GM18951 (cell line): ENCODE data around the gene SLC43A1.

Source experiments
- POLR2A ChIP-seq: IDR thresholded peaks from 4 replicates; pipeline ENCODE4 v1.6.1; 2011; ENCODE audit warnings: mild to moderate bottlenecking; ENCODE audit not compliant: insufficient read length, insufficient read depth; ENCODE audit errors: extremely low read depth
- in situ Hi-C: fragments of 300-500 bp; cut with MboI; formaldehyde crosslinking; loops from one replicate; pipeline ENCODE4 v1.12.0; 2022; ENCODE audit warnings: low sequenced_read_pairs, mixed read lengths, inconsistent platforms; ENCODE audit not compliant: unreplicated experiment

SLC43A1 gene

GRCh38 chr11:57513911-57514537 is 1.5 kb downstream of the SLC43A1 start:
- no peak for TF ChIP-seq POLR2A
- in situ Hi-C loops = no loop called here

GRCh38 chr11:57513452-57513795 is 2.1 kb downstream of the SLC43A1 start:
- in situ Hi-C loops = no loop called here
- TF ChIP-seq POLR2A = no peak

DNA sequence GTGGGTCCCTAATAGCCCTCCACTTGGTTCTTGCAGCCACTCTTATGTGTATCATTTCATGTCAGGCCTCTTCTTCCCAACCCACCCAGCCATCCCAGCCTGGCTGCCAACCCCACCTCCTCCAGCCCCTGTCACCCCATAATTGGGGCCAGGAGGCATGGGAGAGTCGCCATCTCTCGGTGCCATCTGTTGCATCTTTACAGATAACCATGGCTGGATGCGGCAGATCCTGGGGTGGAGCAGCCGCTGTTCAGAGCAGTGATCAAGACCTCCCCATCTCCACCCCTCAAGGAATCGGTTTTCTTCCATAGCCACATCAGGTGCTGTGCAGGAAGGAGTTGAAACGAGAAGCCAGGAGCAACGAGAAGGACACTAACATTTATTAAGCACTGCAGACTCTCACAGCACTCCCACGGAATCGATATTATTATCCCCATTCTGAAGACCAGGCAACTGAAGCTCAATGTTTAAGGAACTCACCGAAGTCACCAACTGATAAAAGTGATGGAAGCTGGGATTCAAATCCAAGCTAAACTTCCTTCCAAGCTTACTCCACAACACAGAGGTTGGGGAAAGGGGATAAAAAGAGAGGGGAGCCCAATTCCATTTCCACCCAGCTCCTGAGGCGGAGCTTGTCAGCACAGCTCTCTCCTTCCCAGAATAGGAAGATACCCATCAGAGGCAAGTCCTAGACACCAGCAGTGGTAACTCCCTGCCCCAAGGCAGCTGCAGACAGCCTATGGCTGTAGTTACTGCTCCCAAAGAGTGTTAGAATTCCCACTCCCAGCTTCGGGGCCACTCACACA is 2.7 kb downstream of the SLC43A1 start:
- in situ Hi-C loops = no loop called here
- TF ChIP-seq POLR2A = no peak

- in situ Hi-C loops = no loop called here
- no peak for TF ChIP-seq POLR2A
Measured at GRCh38 chr11:57511741-57512430, 3.6 kb downstream of the SLC43A1 start.

DNA sequence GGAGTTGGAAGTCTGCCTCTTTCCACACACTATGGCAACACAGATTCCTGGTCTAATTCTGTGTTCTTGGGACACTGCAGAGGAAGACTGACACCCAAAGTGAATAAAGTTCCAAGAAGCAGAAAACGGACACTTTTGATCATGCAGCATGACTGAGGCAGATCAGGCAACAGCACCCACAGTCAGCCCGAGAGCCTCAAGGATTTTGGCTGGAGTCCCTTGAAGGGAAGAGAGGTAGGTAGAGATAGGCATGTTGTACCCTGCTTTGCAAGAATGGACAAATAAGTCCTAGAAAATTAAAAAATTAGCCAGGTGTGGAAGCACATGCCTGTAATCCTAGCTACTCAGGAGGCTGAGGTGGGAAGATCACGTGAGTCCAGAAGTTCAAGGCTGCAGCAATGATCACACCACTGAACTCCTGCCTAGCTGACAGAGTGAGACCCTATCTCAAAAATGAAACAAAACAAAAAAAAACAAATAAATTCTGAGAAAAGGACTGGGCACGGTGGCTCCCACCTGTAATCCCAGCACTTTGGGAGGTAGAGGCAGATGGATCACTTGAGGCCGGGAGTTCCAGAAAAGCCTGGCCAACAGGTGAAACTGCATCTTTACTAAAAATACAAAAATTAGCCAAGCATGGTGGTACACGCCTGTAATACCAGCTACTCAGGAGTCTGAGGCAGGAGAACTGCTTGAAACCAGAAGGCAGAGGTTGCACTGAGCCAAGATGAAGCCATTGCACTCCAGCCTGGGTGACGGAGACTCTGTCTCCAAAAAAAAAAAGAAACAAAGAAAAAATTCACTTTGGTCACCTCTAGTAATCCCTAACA is 6.9 kb downstream of the SLC43A1 start:
- no peak for TF ChIP-seq POLR2A
- in situ Hi-C loops = no loop called here

DNA sequence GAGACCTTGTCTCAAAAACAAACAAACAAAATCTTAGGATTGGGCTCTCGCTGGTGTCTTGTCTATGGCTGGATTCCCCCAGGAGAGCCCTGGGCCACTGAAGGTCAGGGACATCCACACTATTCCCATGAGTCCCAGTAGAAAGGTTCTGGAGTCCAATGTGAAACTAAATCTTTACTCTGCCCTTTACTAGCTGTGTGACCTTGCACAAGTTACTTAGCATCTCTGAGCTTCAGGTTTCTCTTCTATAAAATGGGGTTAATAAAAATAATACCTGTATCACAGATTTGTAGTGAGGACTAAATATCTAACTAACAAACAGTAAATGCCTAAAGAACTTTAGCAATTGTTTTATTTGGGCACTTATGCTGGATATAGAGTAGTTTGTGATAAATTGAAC is 9.0 kb downstream of the SLC43A1 start:
- no peak for TF ChIP-seq POLR2A
- in situ Hi-C loops = no loop called here

GRCh38 chr11:57504511-57504910 is 11.0 kb downstream of the SLC43A1 start:
- TF ChIP-seq POLR2A = no peak
- in situ Hi-C loops = no loop called here

DNA sequence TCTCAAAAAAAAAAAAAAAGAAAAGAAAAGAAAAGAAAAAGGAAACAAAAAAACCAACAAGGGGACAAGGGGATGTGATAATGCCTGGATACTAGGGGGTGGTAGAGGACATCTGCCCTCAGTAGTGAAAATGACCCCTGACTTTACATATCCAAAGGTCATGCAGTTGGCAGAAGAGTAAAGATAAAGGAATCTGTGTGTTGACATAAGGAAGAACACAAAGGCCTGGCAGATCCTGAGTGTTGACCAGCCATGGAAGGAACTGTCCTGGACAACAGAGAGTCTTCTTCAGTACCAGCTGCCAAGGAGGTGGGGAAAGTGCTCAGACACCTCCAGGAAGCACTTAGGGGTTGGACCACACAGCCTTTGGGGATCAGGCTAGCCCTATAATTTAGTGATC is 12.6 kb downstream of the SLC43A1 start:
- no peak for TF ChIP-seq POLR2A
- in situ Hi-C loops = no loop called here

DNA sequence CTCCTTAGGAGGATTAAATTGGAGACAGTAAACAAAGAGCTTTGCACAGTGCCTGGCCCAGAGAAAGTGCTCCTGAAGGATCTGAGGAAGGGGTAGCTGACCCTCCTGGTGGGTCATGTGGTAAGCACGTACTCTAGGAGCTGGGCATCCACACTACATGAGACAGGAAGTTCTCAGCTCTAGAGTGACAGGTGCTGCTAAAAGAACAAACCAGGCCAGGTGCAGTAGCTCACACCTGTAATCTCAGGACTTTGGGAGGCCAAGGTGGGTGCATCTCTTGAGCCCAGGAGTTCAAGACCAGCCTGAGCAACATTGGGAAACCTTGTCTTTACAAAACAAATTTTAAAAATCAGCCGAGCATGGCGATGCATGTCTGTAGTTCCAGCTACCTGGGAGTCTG is 13.1 kb downstream of the SLC43A1 start:
- no peak for TF ChIP-seq POLR2A

GRCh38 chr11:57501953-57502352 is 13.5 kb downstream of the SLC43A1 start:
- TF ChIP-seq POLR2A = no peak
- in situ Hi-C loops = no loop called here

More for the DNA sequence above, 13.1 kb downstream of the SLC43A1 start:
- in situ Hi-C loops = no loop called here

DNA sequence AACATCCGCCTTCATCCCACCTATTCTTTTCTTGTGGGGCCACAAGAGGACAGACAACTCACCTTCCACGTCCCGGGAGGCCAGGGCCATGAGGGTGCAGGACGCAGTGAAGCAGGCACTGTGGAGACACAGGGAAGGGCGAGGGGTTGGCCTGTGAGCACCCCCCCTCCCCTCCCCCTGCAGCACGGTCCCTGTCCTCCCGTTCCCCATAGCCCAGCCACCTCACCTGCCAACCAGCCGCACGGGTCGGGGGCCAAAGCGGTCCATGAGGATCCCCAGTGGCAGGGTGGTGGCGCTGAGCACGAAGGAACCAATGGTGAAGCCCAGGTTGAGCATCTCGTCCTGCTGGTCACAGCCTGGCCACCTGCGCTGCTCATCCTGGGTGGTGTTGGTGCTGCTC is 14.6 kb downstream of the SLC43A1 start:
- in situ Hi-C loops = no loop called here
- TF ChIP-seq POLR2A = no peak

- in situ Hi-C loops = no loop called here
- no peak for TF ChIP-seq POLR2A
Measured at GRCh38 chr11:57500515-57500914, 15.0 kb downstream of the SLC43A1 start.

- TF ChIP-seq POLR2A = no peak
- in situ Hi-C loops = no loop called here
Measured at GRCh38 chr11:57499983-57500461, 15.5 kb downstream of the SLC43A1 start.
